Caco-2 (cell line): Measurements from ENCODE around the gene SLC9A1. TPM values are rescaled to one million over a fixed set of nuclear protein-coding genes. Genes with fewer than 3 reads are reported as not detected.

Experiments used
- BruUV-seq: library from RNA; stranded (reverse); fragments of 400-500 nt; replicated peaks from 2 replicates; lab custom pipeline; 2021; lab: Mats Ljungman, UMichigan
- CTCF ChIA-PET: fragments of 300-600 bp; sonication (Branson Sonifier 250); formaldehyde crosslinking; loops from one replicate; lab custom pipeline; 2022; ENCODE audit warnings: antibody characterized with exemption; lab: Charles Lee
- POLR2A ChIA-PET: fragments of 300-600 bp; sonication (Branson Sonifier 250); formaldehyde crosslinking; loops from one replicate; lab custom pipeline; 2022; ENCODE audit warnings: antibody characterized with exemption; lab: Charles Lee
- DNase-seq, 2 experiments: peaks; one replicate each; pipeline versions ENCODE4 v3.0.0 to v3.0.0-alpha.2; 2020 to 2022
- H3K27me3 ChIP-seq: replicated peaks from 2 replicates; pipeline ENCODE4 v1.6.0; 2011; ENCODE audit warnings: low read length; ENCODE audit not compliant: control insufficient read depth, insufficient read depth
- H3K36me3 ChIP-seq: 2 replicates; pipeline ENCODE4 v1.5.1; 2011; ENCODE audit warnings: low read length; ENCODE audit not compliant: control insufficient read depth, insufficient read depth
- H3K4me1 ChIP-seq: fragments of 250-450 bp; sonication (Bioruptor Pico); 2 replicates; pipeline ENCODE4 v1.5.1; 2020; ENCODE audit warnings: mild to moderate bottlenecking
- H3K4me3 ChIP-seq: 2 replicates; pipeline ENCODE4 v1.5.1; 2011; ENCODE audit warnings: low read depth, mild to moderate bottlenecking, control low read depth, low read length
- H3K9me3 ChIP-seq: fragments of 250-450 bp; sonication (Bioruptor Pico); 2 replicates; pipeline ENCODE4 v1.5.1; 2020; ENCODE audit warnings: mild to moderate bottlenecking, moderate library complexity
- H3K27ac Mint-ChIP-seq: one replicate; pipeline ENCODE4 v1.8.0; 2022; ENCODE audit warnings: mixed read lengths; ENCODE audit not compliant: unreplicated experiment
- H3K27me3 Mint-ChIP-seq: one replicate; pipeline ENCODE4 v1.8.0; 2022; ENCODE audit warnings: mixed read lengths; ENCODE audit not compliant: insufficient read depth, unreplicated experiment
- H3K36me3 Mint-ChIP-seq: one replicate; pipeline ENCODE4 v1.8.0; 2022; ENCODE audit warnings: mild to moderate bottlenecking, mixed read lengths; ENCODE audit not compliant: insufficient read depth, unreplicated experiment
- H3K4me1 Mint-ChIP-seq: one replicate; pipeline ENCODE4 v1.8.0; 2022; ENCODE audit warnings: low read depth, mixed read lengths; ENCODE audit not compliant: unreplicated experiment
- H3K4me3 Mint-ChIP-seq: one replicate; pipeline ENCODE4 v1.8.0; 2022; ENCODE audit warnings: mild to moderate bottlenecking, moderate library complexity, mixed read lengths; ENCODE audit not compliant: unreplicated experiment
- H3K9me3 Mint-ChIP-seq: one replicate; pipeline ENCODE4 v1.8.0; 2022; ENCODE audit warnings: mixed read lengths; ENCODE audit not compliant: unreplicated experiment
- intact Hi-C: fragments of 100-400 bp; cut with micrococcal nuclease; formaldehyde crosslinking; loops from one replicate; pipeline ENCODE4 v1.10.0; 2022; ENCODE audit not compliant: unreplicated experiment
- total RNA-seq: library from RNA; stranded (reverse); gene quantifications from 2 replicates; pipeline ENCODE4 v1.2.3, GENCODE V29; 2022
- TF ChIP-seq, protein P1 (sequence below), 2 experiments: fragments of 200-600 bp in 1 of 2; IDR thresholded peaks; 1 replicate in 1 of 2; 2 replicates in 1 of 2; pipeline versions ENCODE4 v1.5.1 to v1.8.0; 2011 to 2022; ENCODE audit warnings: antibody characterized with exemption in 1 of 2, control low read depth in 1 of 2, inconsistent platforms in 1 of 2, low read depth in 1 of 2, low read length in 1 of 2, mild to moderate bottlenecking in 1 of 2, moderate library complexity in 1 of 2; ENCODE audit not compliant: insufficient read depth in 1 of 2, severe bottlenecking in 1 of 2, unreplicated experiment in 1 of 2

Gene SLC9A1
- total RNA-seq, 1 experiment from 2014 or later = 28.9 TPM

DNA sequence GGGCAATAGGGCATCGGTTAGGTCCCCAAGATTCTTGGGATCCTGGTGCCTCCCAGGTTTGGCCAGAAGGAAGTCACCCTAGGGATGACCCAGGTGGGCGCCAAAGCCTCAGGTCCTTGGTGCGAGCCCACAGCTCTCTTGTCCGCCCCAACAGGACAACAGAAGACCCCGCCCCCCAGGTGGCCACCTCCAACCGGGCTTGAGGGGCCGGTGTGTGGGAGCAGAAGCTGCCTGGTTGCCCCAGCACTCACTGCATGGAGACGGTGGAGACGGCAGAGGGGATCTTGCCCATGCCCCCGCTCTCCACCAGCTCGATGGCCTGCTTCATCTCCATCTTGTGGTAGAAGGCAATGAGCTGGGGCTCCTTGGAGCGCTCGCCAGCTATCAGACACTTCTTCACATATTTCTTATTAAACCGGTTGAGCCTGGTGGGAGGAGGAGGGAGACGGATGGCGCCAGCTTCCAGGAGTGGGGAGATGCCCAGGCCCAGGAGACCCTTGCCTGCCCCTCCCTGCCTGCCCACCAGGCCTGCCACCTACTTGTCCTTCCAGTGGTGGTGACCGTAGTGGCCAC, 52.7 kb downstream of the SLC9A1 start:
- no peak overlapping the region for H3K4me3 ChIP-seq
- H3K4me1 ChIP-seq = peaks cover 14% of the 10 kb centered on the region
- H3K36me3 Mint-ChIP-seq = peaks cover 24% of the 10 kb centered on the region
- TF ChIP-seq, protein P1, sequence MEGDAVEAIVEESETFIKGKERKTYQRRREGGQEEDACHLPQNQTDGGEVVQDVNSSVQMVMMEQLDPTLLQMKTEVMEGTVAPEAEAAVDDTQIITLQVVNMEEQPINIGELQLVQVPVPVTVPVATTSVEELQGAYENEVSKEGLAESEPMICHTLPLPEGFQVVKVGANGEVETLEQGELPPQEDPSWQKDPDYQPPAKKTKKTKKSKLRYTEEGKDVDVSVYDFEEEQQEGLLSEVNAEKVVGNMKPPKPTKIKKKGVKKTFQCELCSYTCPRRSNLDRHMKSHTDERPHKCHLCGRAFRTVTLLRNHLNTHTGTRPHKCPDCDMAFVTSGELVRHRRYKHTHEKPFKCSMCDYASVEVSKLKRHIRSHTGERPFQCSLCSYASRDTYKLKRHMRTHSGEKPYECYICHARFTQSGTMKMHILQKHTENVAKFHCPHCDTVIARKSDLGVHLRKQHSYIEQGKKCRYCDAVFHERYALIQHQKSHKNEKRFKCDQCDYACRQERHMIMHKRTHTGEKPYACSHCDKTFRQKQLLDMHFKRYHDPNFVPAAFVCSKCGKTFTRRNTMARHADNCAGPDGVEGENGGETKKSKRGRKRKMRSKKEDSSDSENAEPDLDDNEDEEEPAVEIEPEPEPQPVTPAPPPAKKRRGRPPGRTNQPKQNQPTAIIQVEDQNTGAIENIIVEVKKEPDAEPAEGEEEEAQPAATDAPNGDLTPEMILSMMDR (IDR thresholded peaks at IDR 0.05; ENCODE audit: insufficient read depth in 1 of 2, low read depth in 1 of 2, low read length in 1 of 2, severe bottlenecking in 1 of 2, unreplicated experiment in 1 of 2) = no peak
- intact Hi-C loops = loop anchor here (1.0 kb wide), 1 partner anchor 182 kb away; no protein-coding TSS in a partner anchor
- no peaks in the 10 kb centered on the region for H3K27me3 ChIP-seq
- no TSS peak for BruUV-seq
- H3K9me3 ChIP-seq = no peaks in the 10 kb centered on the region
- H3K27me3 Mint-ChIP-seq = no peaks in the 10 kb centered on the region
- H3K36me3 ChIP-seq = no peaks in the 10 kb centered on the region; the same call in 1 of the 2 replicates
- no peak overlapping the region for H3K27ac Mint-ChIP-seq
- POLR2A ChIA-PET = no interaction called here
- H3K4me3 Mint-ChIP-seq = no peak overlapping the region
- H3K9me3 Mint-ChIP-seq = no peaks in the 10 kb centered on the region
- DNase-seq = no peak
- peaks cover 13% of the 10 kb centered on the region for H3K4me1 Mint-ChIP-seq
- CTCF ChIA-PET = interaction anchor here (0.6 to 1.7 kb wide), 6 partner anchors 56 to 198 kb away, joined by 3 to 6 read pairs (median 4); no protein-coding TSS in a partner anchor

- BruUV-seq = no TSS peak
- intact Hi-C loops = loop anchor here (1.0 kb wide), 1 partner anchor 183 kb away; no protein-coding TSS in a partner anchor
- POLR2A ChIA-PET = no interaction called here
- TF ChIP-seq, protein P1 (IDR thresholded peaks at IDR 0.05; ENCODE audit: insufficient read depth in 1 of 2, low read depth in 1 of 2, low read length in 1 of 2, severe bottlenecking in 1 of 2, unreplicated experiment in 1 of 2) = no peak
- no peaks in the 10 kb centered on the region for H3K27me3 ChIP-seq
- no peak overlapping the region for H3K27ac Mint-ChIP-seq
- no peaks in the 10 kb centered on the region for H3K9me3 ChIP-seq
- H3K36me3 Mint-ChIP-seq = peaks cover 24% of the 10 kb centered on the region
- peaks cover 14% of the 10 kb centered on the region for H3K4me1 ChIP-seq
- DNase-seq = no peak
- no peak overlapping the region for H3K4me3 ChIP-seq
- CTCF ChIA-PET = interaction anchor here (0.6 to 1.4 kb wide), 2 partner anchors 56 to 66 kb away, joined by 3 to 6 read pairs; no protein-coding TSS in a partner anchor
- no peaks in the 10 kb centered on the region for H3K27me3 Mint-ChIP-seq
- no peaks in the 10 kb centered on the region for H3K9me3 Mint-ChIP-seq
- no peak overlapping the region for H3K4me3 Mint-ChIP-seq
- peaks cover 13% of the 10 kb centered on the region for H3K4me1 Mint-ChIP-seq
- H3K36me3 ChIP-seq = no peaks in the 10 kb centered on the region; the same call in 1 of the 2 replicates
Measured at GRCh38 chr1:27101696-27102095, 53.2 kb downstream of the SLC9A1 start.

GRCh38 chr1:27101054-27101491, 53.9 kb downstream of the SLC9A1 start:
- TF ChIP-seq, protein P1 (IDR thresholded peaks at IDR 0.05; ENCODE audit: insufficient read depth in 1 of 2, low read depth in 1 of 2, low read length in 1 of 2, severe bottlenecking in 1 of 2, unreplicated experiment in 1 of 2) = no peak
- no peak overlapping the region for H3K4me3 Mint-ChIP-seq
- POLR2A ChIA-PET = no interaction called here
- intact Hi-C loops = no loop called here
- no peaks in the 10 kb centered on the region for H3K27me3 Mint-ChIP-seq
- BruUV-seq = no TSS peak
- H3K4me1 Mint-ChIP-seq = peaks cover 13% of the 10 kb centered on the region
- peaks cover 24% of the 10 kb centered on the region for H3K36me3 Mint-ChIP-seq
- peaks cover 14% of the 10 kb centered on the region for H3K4me1 ChIP-seq
- no peaks in the 10 kb centered on the region for H3K9me3 ChIP-seq
- no peak overlapping the region for H3K4me3 ChIP-seq
- H3K36me3 ChIP-seq = no peaks in the 10 kb centered on the region; the same call in 1 of the 2 replicates
- DNase-seq = no peak
- H3K27me3 ChIP-seq = no peaks in the 10 kb centered on the region
- CTCF ChIA-PET = interaction anchor here (5.5 kb wide), 1 partner anchor 56 kb away, joined by 109 read pairs; no protein-coding TSS in a partner anchor
- no peak overlapping the region for H3K27ac Mint-ChIP-seq
- H3K9me3 Mint-ChIP-seq = no peaks in the 10 kb centered on the region
